NCI-H128 (cell line): ENCODE measurements around the gene ARFGEF3.
"Not testable (repeated sequence)": the region's sequence is repeated elsewhere in the genome, so short reads cannot be mapped to it uniquely, and the experiment has no call there.

Experiments
- DNase-seq: peaks from one replicate; lab custom pipeline; 2025; ENCODE audit not compliant: unreplicated experiment; lab: John Stamatoyannopoulos, UW

ARFGEF3 gene

DNA sequence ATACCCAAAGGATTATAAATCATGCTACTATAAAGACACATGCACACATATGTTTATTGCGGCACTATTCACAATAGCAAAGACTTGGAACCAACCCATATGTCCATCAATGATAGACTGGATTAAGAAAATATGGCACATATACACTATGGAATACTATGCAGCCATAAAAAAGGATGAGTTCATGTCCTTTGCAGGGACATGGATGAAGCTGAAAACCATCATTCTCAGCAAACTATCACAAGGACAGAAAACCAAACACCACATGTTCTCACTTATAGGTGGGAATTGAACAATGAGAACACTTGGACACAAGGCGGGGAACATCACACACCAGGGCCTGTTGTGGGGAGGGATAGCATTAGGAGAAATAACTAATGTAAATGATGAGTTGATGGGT lies 50.8 kb downstream of the ARFGEF3 start:
- DNase-seq: not testable (repeated sequence)

GRCh38 chr6:138215093-138215782 lies 53.5 kb downstream of the ARFGEF3 start:
- no peak for DNase-seq

DNA sequence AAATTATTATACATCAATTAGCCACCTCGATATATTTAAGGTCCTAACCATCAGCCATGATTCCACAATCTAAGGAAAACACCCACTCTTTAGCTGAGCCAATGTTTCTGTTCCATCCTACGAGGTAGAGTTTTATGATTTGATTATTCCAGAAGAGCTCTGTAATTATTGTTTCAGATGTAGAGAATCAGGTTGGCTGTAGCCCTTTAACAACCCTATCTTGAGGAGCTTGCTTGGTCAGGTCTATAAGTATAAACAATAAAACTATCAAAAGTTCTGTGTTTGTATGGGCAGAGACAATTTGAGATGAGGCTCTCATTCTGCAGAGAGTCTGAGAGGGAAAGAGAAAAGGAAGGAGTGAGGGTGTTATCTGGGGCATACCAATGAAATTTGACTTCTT lies 56.7 kb downstream of the ARFGEF3 start, which contains the start of gene PBOV1:
TSS of gene PBOV1 (minus strand) at position 43 of the 400 bp plus-strand sequence. CDS start 96 bp downstream, outside the sequence.
- DNase-seq: no peak

DNA sequence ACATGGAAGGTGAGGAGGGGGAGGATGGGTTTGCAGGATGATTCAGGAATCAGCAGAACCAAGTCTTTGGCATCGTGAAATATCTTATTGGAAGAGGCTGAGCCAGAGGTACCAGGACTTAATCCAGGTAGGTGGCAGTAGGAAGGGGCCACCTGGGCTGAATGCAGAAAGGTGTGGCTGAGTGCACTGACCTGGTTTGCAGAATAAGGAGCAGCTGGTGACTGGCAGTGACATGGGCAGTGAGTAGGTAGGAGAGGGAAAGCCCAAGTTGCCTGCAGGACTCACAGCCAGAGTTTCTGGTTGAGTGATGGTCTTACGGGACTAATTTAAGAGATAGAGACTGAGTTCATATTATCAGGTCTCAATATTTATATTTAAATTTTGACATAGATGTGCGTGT lies 57.7 kb downstream of the ARFGEF3 start:
- DNase-seq: no peak

- DNase-seq: no peak
Observed at GRCh38 chr6:138219901-138220300, 58.2 kb downstream of the ARFGEF3 start.

GRCh38 chr6:138222901-138223546 lies 61.3 kb downstream of the ARFGEF3 start:
- DNase-seq: no peak

DNA sequence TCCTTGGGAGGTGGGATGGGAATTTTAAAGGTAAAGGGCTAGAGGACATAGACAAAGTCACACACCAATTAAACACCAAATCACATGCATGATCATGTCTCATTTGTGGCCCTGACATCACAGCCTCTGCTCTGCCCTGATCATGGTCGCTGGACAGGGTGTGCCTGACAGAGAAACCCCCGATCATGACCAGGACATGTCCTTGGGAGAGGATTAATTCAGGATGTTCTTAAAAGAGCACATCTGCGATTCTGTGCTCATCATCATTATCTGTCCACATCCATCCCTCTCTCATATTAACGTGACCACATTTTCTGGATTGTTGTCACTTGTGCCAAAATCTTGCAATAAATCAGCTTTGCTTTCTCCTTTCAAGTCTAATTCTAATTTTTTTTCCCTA lies 64.2 kb downstream of the ARFGEF3 start:
- no peak for DNase-seq

DNA sequence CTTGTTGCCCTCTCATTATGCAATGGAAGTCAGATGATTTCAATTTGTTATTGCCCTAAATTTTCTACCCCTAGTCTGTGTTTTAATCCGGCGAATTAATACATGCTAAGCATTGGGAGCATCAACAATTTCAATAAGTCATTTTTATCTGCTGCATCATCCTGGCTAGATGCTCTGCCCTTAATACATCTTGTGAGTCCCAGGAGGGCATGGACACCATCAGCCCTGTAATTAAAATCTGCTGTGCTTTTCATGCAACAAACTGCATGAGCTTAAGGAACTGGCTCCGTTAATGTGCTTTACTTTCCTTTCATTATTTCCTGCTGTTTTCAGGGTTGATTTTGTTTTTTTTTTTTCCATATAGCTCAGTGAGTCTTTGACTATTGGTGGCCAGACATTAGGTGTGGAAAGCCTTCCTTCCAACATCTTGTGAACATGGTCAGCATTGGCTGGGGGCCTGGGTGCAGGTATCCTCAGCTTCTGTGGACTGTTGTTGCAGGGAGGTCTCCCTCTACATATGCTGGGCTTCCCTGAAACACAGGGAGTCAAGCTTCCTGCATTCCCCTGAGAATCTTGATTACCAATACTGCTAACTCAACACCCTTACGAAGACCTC lies 65.1 kb downstream of the ARFGEF3 start:
- DNase-seq: no peak

DNA sequence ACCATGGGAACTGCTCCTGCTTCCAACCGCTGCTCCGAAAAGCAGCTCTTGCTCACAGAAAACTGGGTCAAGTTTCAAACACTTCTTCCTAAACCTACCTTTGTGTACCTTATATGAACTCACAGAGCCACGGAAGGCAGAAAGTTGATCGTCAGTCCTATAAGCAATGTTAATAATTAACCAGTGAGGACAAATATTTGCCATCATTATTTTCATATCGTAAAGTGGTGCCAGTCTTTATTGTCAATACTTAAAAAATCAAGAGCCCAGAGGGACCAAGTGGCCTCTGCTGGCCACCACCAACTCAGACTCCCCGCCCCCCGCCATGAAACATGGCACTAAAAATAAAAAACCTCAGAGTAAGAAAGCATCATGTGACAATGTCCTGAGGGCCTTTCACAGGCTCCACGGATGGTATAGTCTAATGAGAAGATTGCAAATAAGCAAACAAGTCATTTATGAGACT lies 65.6 kb downstream of the ARFGEF3 start:
- DNase-seq: no peak

- DNase-seq: no peak
Observed at GRCh38 chr6:138229072-138229471, 67.3 kb downstream of the ARFGEF3 start.

- no peak for DNase-seq
Observed at GRCh38 chr6:138229663-138230179, 68.0 kb downstream of the ARFGEF3 start.

- DNase-seq: no peak
Observed at GRCh38 chr6:138230221-138230620, 68.5 kb downstream of the ARFGEF3 start.

- no peak for DNase-seq
Observed at GRCh38 chr6:138230759-138231380, 69.1 kb downstream of the ARFGEF3 start.

DNA sequence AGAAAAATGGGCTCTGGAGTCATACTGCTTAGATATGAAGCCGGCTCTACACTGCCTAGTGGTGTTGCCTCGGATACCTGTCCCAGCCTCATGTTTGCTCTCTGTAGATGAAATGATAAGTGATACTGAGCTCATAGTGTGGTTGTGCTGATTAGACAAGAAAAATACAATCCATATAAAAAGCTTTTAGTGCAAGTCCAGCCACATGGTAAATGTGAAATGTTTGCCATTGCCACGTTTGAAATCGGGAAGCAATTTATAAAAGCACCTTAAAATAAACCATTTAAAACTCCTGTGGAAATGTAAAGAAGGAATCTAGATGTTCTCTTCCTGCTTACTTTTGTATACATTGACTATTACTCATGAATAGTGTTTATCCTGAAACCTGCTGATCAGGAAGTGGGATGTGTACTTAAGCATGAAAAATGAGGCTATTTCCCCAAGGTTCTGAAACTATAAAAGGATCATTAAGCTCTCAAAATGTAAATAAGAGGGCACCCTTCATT lies 69.7 kb downstream of the ARFGEF3 start:
- DNase-seq: no peak

DNA sequence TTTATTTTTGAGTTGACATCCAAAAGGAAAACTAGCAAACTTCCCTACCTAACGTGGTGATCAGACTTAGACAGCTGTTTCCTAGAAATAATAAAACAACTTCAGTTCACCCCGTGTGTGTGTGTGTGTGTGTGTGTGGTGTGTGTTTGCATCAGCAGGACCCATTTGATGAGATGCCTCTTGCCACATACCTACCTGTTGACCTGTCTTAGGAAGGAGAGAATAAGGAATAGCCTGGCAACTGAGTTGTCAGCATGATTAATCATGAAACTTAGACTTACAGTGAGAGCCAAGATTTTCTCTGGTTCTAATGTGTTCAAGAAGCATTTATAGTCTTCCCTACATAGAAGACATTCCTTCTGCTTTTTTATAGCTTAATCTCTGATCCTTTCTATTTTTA lies 72.6 kb downstream of the ARFGEF3 start:
- DNase-seq: no peak

- no peak for DNase-seq
Observed at GRCh38 chr6:138235205-138235604, 73.5 kb downstream of the ARFGEF3 start.

GRCh38 chr6:138235693-138236092 lies 74.0 kb downstream of the ARFGEF3 start:
- DNase-seq: no peak

GRCh38 chr6:138237463-138237862 lies 75.7 kb downstream of the ARFGEF3 start:
- DNase-seq: no peak

GRCh38 chr6:138238368-138238767 lies 76.6 kb downstream of the ARFGEF3 start:
- no peak for DNase-seq

GRCh38 chr6:138239774-138240173 lies 78.0 kb downstream of the ARFGEF3 start:
- no peak for DNase-seq
